KMS-11 (cell line): ENCODE measurements around the gene HOOK1.

Experiments
- H2AFZ ChIP-seq: fragments of 200-600 bp; sonication (generic); 2 replicates; pipeline ENCODE4 v1.6.1; 2016; ENCODE audit warnings: antibody characterized with exemption, mixed run types, low read depth
- H3K27ac ChIP-seq: fragments of 200-600 bp; sonication (generic); 2 replicates; pipeline ENCODE4 v1.6.1; 2016; ENCODE audit warnings: mild to moderate bottlenecking, mixed run types
- H3K27me3 ChIP-seq: fragments of 200-600 bp; sonication (generic); 2 replicates; pipeline ENCODE4 v1.6.1; 2017; ENCODE audit warnings: mild to moderate bottlenecking, low read depth, mixed run types, moderate library complexity; ENCODE audit not compliant: insufficient read depth
- H3K36me3 ChIP-seq: fragments of 200-600 bp; sonication (generic); 2 replicates; pipeline ENCODE4 v1.6.1; 2017; ENCODE audit warnings: mild to moderate bottlenecking, mixed run types; ENCODE audit not compliant: insufficient read depth
- H3K4me1 ChIP-seq: fragments of 200-600 bp; sonication (generic); 2 replicates; pipeline ENCODE4 v1.6.1; 2016; ENCODE audit warnings: mild to moderate bottlenecking, low read depth, mixed run types; ENCODE audit not compliant: poor library complexity, severe bottlenecking
- H3K4me2 ChIP-seq: fragments of 200-600 bp; sonication (generic); 2 replicates; pipeline ENCODE4 v1.7.0; 2016; ENCODE audit warnings: mild to moderate bottlenecking, mixed run types
- H3K4me3 ChIP-seq: fragments of 200-600 bp; sonication (generic); IDR thresholded peaks from 2 replicates; pipeline ENCODE4 v1.6.1; 2017; ENCODE audit warnings: low read depth, low read length, mixed read lengths; ENCODE audit not compliant: insufficient read depth
- H3K79me2 ChIP-seq: fragments of 200-600 bp; sonication (generic); 2 replicates; pipeline ENCODE4 v1.6.1; 2016; ENCODE audit warnings: low read depth, mixed run types; ENCODE audit not compliant: insufficient read depth
- H3K9ac ChIP-seq: fragments of 200-600 bp; sonication (generic); 2 replicates; pipeline ENCODE4 v1.6.1; 2016; ENCODE audit warnings: mild to moderate bottlenecking, mixed run types
- H4K20me1 ChIP-seq: fragments of 200-600 bp; sonication (generic); 2 replicates; pipeline ENCODE4 v1.6.1; 2016; ENCODE audit warnings: mild to moderate bottlenecking, mixed run types; ENCODE audit not compliant: insufficient read depth
- CTCF ChIP-seq: fragments of 200-600 bp; sonication (generic); conservative IDR thresholded peaks from 2 replicates; pipeline ENCODE4 v1.6.1; 2017; ENCODE audit warnings: low read depth, mild to moderate bottlenecking, antibody characterized with exemption, low read length, moderate library complexity, mixed read lengths

HOOK1 gene

GRCh38 chr1:59877108-59877682, 62.4 kb downstream of the HOOK1 start:
- Histone ChIP-seq H4K20me1 (no peaks in the 10 kb centered on the region), H3K9ac (no peak overlapping the region), H3K36me3 (no peaks in the 10 kb centered on the region), H2AFZ (no peak overlapping the region), H3K27ac (no peak overlapping the region), H3K4me1 (no peaks in the 10 kb centered on the region), H3K4me3 (no peak overlapping the region), H3K79me2 (no peaks in the 10 kb centered on the region), H3K4me2 (no peak overlapping the region), H3K27me3 (no peaks in the 10 kb centered on the region)
- TF ChIP-seq CTCF: no peak

- H3K79me2 ChIP-seq: no peaks in the 10 kb centered on the region
- H3K27ac ChIP-seq: no peak overlapping the region
- no peak overlapping the region for H3K9ac ChIP-seq
- no peaks in the 10 kb centered on the region for H3K27me3 ChIP-seq
- no peak overlapping the region for H3K4me3 ChIP-seq
- TF ChIP-seq CTCF: no peak
- no peak overlapping the region for H2AFZ ChIP-seq
- H3K4me1 ChIP-seq: no peaks in the 10 kb centered on the region
- no peaks in the 10 kb centered on the region for H4K20me1 ChIP-seq
- no peaks in the 10 kb centered on the region for H3K36me3 ChIP-seq
- H3K4me2 ChIP-seq: no peak overlapping the region
These were observed 63.6 kb downstream of the HOOK1 start for GRCh38 chr1:59878370-59878769.

GRCh38 chr1:59879574-59879973, 64.8 kb downstream of the HOOK1 start:
- H2AFZ ChIP-seq: no peak overlapping the region
- H3K36me3 ChIP-seq: no peaks in the 10 kb centered on the region
- H3K27me3 ChIP-seq: no peaks in the 10 kb centered on the region
- no peak overlapping the region for H3K27ac ChIP-seq
- H4K20me1 ChIP-seq: no peaks in the 10 kb centered on the region
- H3K79me2 ChIP-seq: no peaks in the 10 kb centered on the region
- no peak overlapping the region for H3K4me2 ChIP-seq
- H3K9ac ChIP-seq: no peak overlapping the region
- H3K4me1 ChIP-seq: no peaks in the 10 kb centered on the region
- no peak overlapping the region for H3K4me3 ChIP-seq
- peak; percentile 94 for TF ChIP-seq CTCF

GRCh38 chr1:59879996-59880505, 65.3 kb downstream of the HOOK1 start:
- Histone ChIP-seq H3K4me1 (peaks cover 4% of the 10 kb centered on the region), H3K27me3 (no peaks in the 10 kb centered on the region), H3K9ac (no peak overlapping the region), H4K20me1 (no peaks in the 10 kb centered on the region), H2AFZ (no peak overlapping the region), H3K27ac (no peak overlapping the region), H3K4me2 (no peak overlapping the region), H3K36me3 (no peaks in the 10 kb centered on the region), H3K79me2 (no peaks in the 10 kb centered on the region), H3K4me3 (no peak overlapping the region)
- no peak for TF ChIP-seq CTCF
